Measurements from ENCODE around the gene PTPN14. TPM values are rescaled to one million over a fixed set of nuclear protein-coding genes. Genes with fewer than 3 reads are reported as not detected.

Gene PTPN14
- total RNA-seq, 1 experiment from 2014 or later = 76.4 TPM

GRCh38 chr1:214324896-214325800, 226.3 kb downstream of the PTPN14 start:
- Histone ChIP-seq H3K27me3 (ENCODE audit: insufficient read depth, low read length) (no peaks in the 10 kb centered on the region; the same call in 1 of the 2 replicates), H3K27ac (ENCODE audit: insufficient read length, low read depth, low read length) (no peak overlapping the region), H4K8ac (replicated peaks; ENCODE audit: insufficient read length, low read depth, low read length) (no peak overlapping the region), H3T11ph (ENCODE audit: low read length) (no peak overlapping the region), H4K5ac (ENCODE audit: insufficient read length, low read depth, low read length) (no peak overlapping the region), H4K20me1 (ENCODE audit: control insufficient read depth, insufficient read depth, insufficient read length) (no peaks in the 10 kb centered on the region), H3K23me2 (ENCODE audit: insufficient read length, low read depth, low read length, poor library complexity, severe bottlenecking) (no peaks in the 10 kb centered on the region), H2AK5ac (ENCODE audit: insufficient read length, low read length) (no peak overlapping the region), H3K23ac (ENCODE audit: insufficient read length, low read depth, low read length) (no peak overlapping the region), H2BK15ac (ENCODE audit: low read depth, low read length) (no peak overlapping the region), H3K79me1 (ENCODE audit: insufficient read depth, low read depth, low read length, poor library complexity, severe bottlenecking) (no peaks in the 10 kb centered on the region), H2BK5ac (ENCODE audit: insufficient read length, low read length) (no peak overlapping the region), H3K9ac (ENCODE audit: extremely low read depth, insufficient read length, low read length) (no peak overlapping the region), H2BK20ac (ENCODE audit: low read depth, low read length, poor library complexity, severe bottlenecking) (no peak overlapping the region), H3K14ac (ENCODE audit: insufficient read depth, low read length) (no peak overlapping the region), H3K4ac (ENCODE audit: low read depth, low read length) (no peak overlapping the region), H3K79me2 (ENCODE audit: insufficient read depth, low read length) (no peaks in the 10 kb centered on the region), H4K91ac (ENCODE audit: insufficient read length, low read depth, low read length) (no peak overlapping the region), H3K4me1 (ENCODE audit: insufficient read depth, low read length) (no peaks in the 10 kb centered on the region), H3K56ac (ENCODE audit: insufficient read length, low read depth, low read length) (no peak overlapping the region), H3K4me2 (ENCODE audit: insufficient read depth, insufficient read length, low read length) (no peak overlapping the region), H3K9me3 (ENCODE audit: control insufficient read depth, low read depth, low read length) (no peaks in the 10 kb centered on the region), H3K18ac (ENCODE audit: insufficient read length, low read depth, low read length) (no peak overlapping the region), H2BK12ac (ENCODE audit: insufficient read length, low read depth, low read length) (no peak overlapping the region), H2BK120ac (ENCODE audit: low read depth, low read length, poor library complexity, severe bottlenecking) (no peak overlapping the region), H2AFZ (ENCODE audit: low read length) (no peak overlapping the region)
- H3K27me3 Mint-ChIP-seq (ENCODE audit: low read depth) = peaks cover 6% of the 10 kb centered on the region
- H3K27ac Mint-ChIP-seq = no peak overlapping the region
- no peaks in the 10 kb centered on the region for H3K9me3 Mint-ChIP-seq
- no peak for DNase-seq
- no peak overlapping the region for H3K4me3 Mint-ChIP-seq
- no peaks in the 10 kb centered on the region for H3K36me3 Mint-ChIP-seq (ENCODE audit: insufficient read depth in 1 of 3, low read depth in 3 of 3)
- no peak for TF ChIP-seq CTCF (conservative IDR thresholded peaks at IDR 0.05)
- no CpG with 5 or more reads among the region's 8 CpGs for WGBS (ENCODE audit: extremely low coverage, insufficient read length, low lambda C conversion rate)
- peaks cover 5 to 6% of the 10 kb centered on the region in 2 experiments; a peak in 3 of 4 replicates for H3K4me1 Mint-ChIP-seq
